B cell (primary cell): Measurements from ENCODE around the gene PRRG4. TPM values are rescaled to one million over a fixed set of nuclear protein-coding genes. Genes with fewer than 3 reads are reported as not detected.

Experiments used
- ATAC-seq: fragments of 200-7000 bp; cut with Tn5 transposase; one replicate; pipeline ENCODE4 v1.10.0; 2021; ENCODE audit warnings: low read depth, mild to moderate bottlenecking, moderate number of reproducible peaks, moderate library complexity
- CTCF ChIA-PET: fragments of 350-600 bp; sonication (Branson Sonifier 250); formaldehyde crosslinking; loops from one replicate; lab custom pipeline; 2021; ENCODE audit warnings: antibody characterized with exemption, inconsistent platforms; lab: Charles Lee
- POLR2A ChIA-PET: fragments of 350-600 bp; sonication (Branson Sonifier 250); formaldehyde crosslinking; loops from one replicate; lab custom pipeline; 2021; ENCODE audit warnings: antibody characterized with exemption; lab: Charles Lee
- DNase-seq: peaks from one replicate; pipeline ENCODE4 v3.0.0; 2013
- H2AFZ ChIP-seq: 2 replicates; pipeline ENCODE4 v1.6.1; 2012; ENCODE audit warnings: mild to moderate bottlenecking, low read depth, low read length; ENCODE audit not compliant: insufficient read depth, poor library complexity, severe bottlenecking
- H3K27ac ChIP-seq, 2 donors: 1 replicate in 1 of 2; 2 replicates in 1 of 2; pipeline ENCODE4 v1.5.1; 2012 to 2013; ENCODE audit warnings: low read length in 2 of 2, mild to moderate bottlenecking in 2 of 2, moderate library complexity in 1 of 2
- H3K27me3 ChIP-seq, 4 experiments: fragments of 200-600 bp in 1 of 4; sonication (generic) in 1 of 4; replicated peaks in 1 of 4; 1 replicate in 2 of 4; 2 replicates in 2 of 4; pipeline versions ENCODE4 v1.6.1 to v1.7.0; 2013 to 2016; ENCODE audit warnings: low read length in 3 of 4, mild to moderate bottlenecking in 2 of 4, mixed read lengths in 1 of 4, moderate library complexity in 1 of 4; ENCODE audit not compliant: insufficient read depth in 4 of 4, control insufficient read depth in 3 of 4; ENCODE audit errors: control extremely low read depth in 1 of 4
- H3K36me3 ChIP-seq, 2 experiments: replicated peaks in 1 of 2; 1 replicate in 1 of 2; 2 replicates in 1 of 2; pipeline versions ENCODE4 v1.6.1 to v1.7.1; 2013; ENCODE audit warnings: low read length in 1 of 2; ENCODE audit not compliant: insufficient read depth in 2 of 2, control insufficient read depth in 1 of 2; ENCODE audit errors: control extremely low read depth in 1 of 2, extremely low read depth in 1 of 2
- H3K4me1 ChIP-seq, 2 donors: fragments of 200-600 bp in 1 of 2; sonication (generic) in 1 of 2; 1 replicate in 1 of 2; 2 replicates in 1 of 2; pipeline versions ENCODE4 v1.5.1 to v1.6.1; 2013 to 2017; ENCODE audit warnings: low read length in 2 of 2; ENCODE audit not compliant: control insufficient read depth in 2 of 2, insufficient read depth in 2 of 2
- H3K4me2 ChIP-seq: replicated peaks from 2 replicates; pipeline ENCODE3; 2012; ENCODE audit warnings: mild to moderate bottlenecking, low read depth, low read length; ENCODE audit not compliant: poor library complexity, severe bottlenecking
- H3K4me3 ChIP-seq, 5 experiments: fragments of 200-600 bp in 1 of 5; sonication (generic) in 1 of 5; 1 replicate in 3 of 5; 2 replicates in 2 of 5; pipeline versions ENCODE4 v1.5.1 to v1.7.0; 2011 to 2016; ENCODE audit warnings: low read length in 4 of 5, mild to moderate bottlenecking in 4 of 5, low read depth in 2 of 5, control low read depth in 1 of 5, moderate library complexity in 1 of 5; ENCODE audit not compliant: insufficient read depth in 1 of 5; ENCODE audit errors: control extremely low read depth in 1 of 5, extremely low read depth in 1 of 5
- H3K79me2 ChIP-seq: fragments of 200-600 bp; sonication (generic); one replicate; pipeline ENCODE4 v1.6.0; 2016; ENCODE audit warnings: low read length; ENCODE audit not compliant: control insufficient read depth, insufficient read depth
- H3K9ac ChIP-seq: fragments of 200-600 bp; sonication (generic); 2 replicates; pipeline ENCODE4 v1.6.1; 2017; ENCODE audit warnings: mild to moderate bottlenecking, low read length, moderate library complexity
- H3K9me3 ChIP-seq, 3 donors: one replicate each; pipeline versions ENCODE4 v1.6.1 to v1.7.1; 2013; ENCODE audit warnings: low read length in 2 of 3; ENCODE audit not compliant: control insufficient read depth in 2 of 3, insufficient read depth in 1 of 3; ENCODE audit errors: control extremely low read depth in 1 of 3
- H4K20me1 ChIP-seq: 2 replicates; pipeline ENCODE4 v1.6.0; 2012; ENCODE audit warnings: mild to moderate bottlenecking, low read length; ENCODE audit not compliant: insufficient read depth, control insufficient read depth, poor library complexity, severe bottlenecking
- H3K27ac Mint-ChIP-seq: one replicate; pipeline ENCODE4 v1.8.0; 2021; ENCODE audit warnings: mixed read lengths
- H3K27me3 Mint-ChIP-seq: one replicate; pipeline ENCODE4 v1.8.0; 2021; ENCODE audit warnings: mixed read lengths
- H3K4me1 Mint-ChIP-seq: one replicate; pipeline ENCODE4 v1.8.0; 2021; ENCODE audit warnings: mixed read lengths
- H3K4me3 Mint-ChIP-seq: one replicate; pipeline ENCODE4 v1.8.0; 2021; ENCODE audit warnings: mixed read lengths
- H3K9me3 Mint-ChIP-seq: one replicate; pipeline ENCODE4 v1.8.0; 2022; ENCODE audit warnings: mixed read lengths; ENCODE audit not compliant: insufficient read depth
- EZH2 ChIP-seq: IDR thresholded peaks from 2 replicates; pipeline ENCODE4 v1.6.1; 2012; ENCODE audit warnings: borderline replicate concordance, low read depth, mild to moderate bottlenecking, moderate library complexity, low read length; ENCODE audit not compliant: insufficient read depth, poor library complexity, severe bottlenecking
- WGBS: methylation state at CpG from one replicate; pipeline ENCODE4 v1.1.5; 2013; ENCODE audit warnings: missing lambda C conversion rate; ENCODE audit not compliant: insufficient coverage; 5-methylcytosine and 5-hydroxymethylcytosine counted together
- intact Hi-C: fragments of 100-400 bp; cut with micrococcal nuclease; formaldehyde crosslinking; loops from one replicate; pipeline ENCODE4 v1.10.0; 2022
- polyA plus RNA-seq: library from polyadenylated mRNA; depleted of rRNA; stranded (reverse); fragments of >200 nt; gene quantifications from 2 replicates; pipeline ENCODE4 v1.2.3, GENCODE V29; 2012
- total RNA-seq, 2 donors: library from RNA; stranded (reverse); fragments of 120-200 nt in 1 of 2; gene quantifications; 1 replicate in 1 of 2; 2 replicates in 1 of 2; pipeline versions ENCODE4 v1.2.3 to v1.2.4, GENCODE V29; 2013 to 2022
- TF ChIP-seq, protein P1 (sequence below): fragments of 200-600 bp; IDR thresholded peaks from one replicate; pipeline ENCODE4 v1.8.0; 2022; ENCODE audit warnings: antibody characterized with exemption, mild to moderate bottlenecking

The PRRG4 gene
- total and polyA plus RNA-seq, 2 donors (not counting 1 experiment from before 2014, with no cell fraction given), result 0.07 TPM; not detected in 1

DNA sequence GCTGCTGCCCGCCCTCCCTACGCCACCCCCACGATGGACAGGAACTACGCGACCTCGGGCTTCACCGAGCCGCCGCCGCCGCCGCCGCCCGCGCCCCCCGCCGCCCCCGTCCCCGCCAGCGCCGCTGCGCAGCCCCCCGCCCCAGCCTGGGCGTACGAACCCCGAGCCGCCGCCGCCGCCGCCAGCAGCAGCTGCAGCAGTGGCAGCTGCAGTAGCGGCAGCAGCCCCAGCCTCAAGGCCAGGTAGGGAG lies 63.3 kb downstream of the PRRG4 start:
- Histone ChIP-seq H3K9me3 (peaks cover 0 to 5% (median 0%) of the 10 kb centered on the region in 3 donors), H3K36me3 (no peaks in the 10 kb centered on the region), H3K4me1 (peaks cover 12 to 16% of the 10 kb centered on the region in 2 donors), H3K79me2 (peaks cover 46% of the 10 kb centered on the region), H3K4me3 (peak overlapping the region in 4 of 5 experiments; percentile 69 to 88 (median 84)), H4K20me1 (no peaks in the 10 kb centered on the region), H3K9ac (peak overlapping the region; percentile 90), H3K27me3 (no peaks in the 10 kb centered on the region), H3K4me2 (peak overlapping the region; percentile 85), H3K27ac (peak overlapping the region; percentile 61 to 70), H2AFZ (peak overlapping the region; percentile 85)
- ChIA-PET POLR2A (interaction anchor here (1.1 to 1.9 kb wide), 3 partner anchors 146 to 269 kb away, joined by 3 to 12 read pairs (median 9); partner anchors contain the start of gene TCP11L1), CTCF (interaction anchor here (2.7 to 2.9 kb wide), 2 partner anchors 33 to 172 kb away, joined by 9 to 11 read pairs; no protein-coding TSS in a partner anchor)
- peak overlapping the region; percentile 93 for H3K27ac Mint-ChIP-seq
- H3K9me3 Mint-ChIP-seq, result no peaks in the 10 kb centered on the region
- peaks cover 35% of the 10 kb centered on the region for H3K4me1 Mint-ChIP-seq
- H3K4me3 Mint-ChIP-seq, result peak overlapping the region; percentile 88
- intact Hi-C loops, result loop anchor here (2.0 to 10.0 kb wide), 4 partner anchors 364 to 1386 kb away; partner anchors contain the start of genes CAPRIN1, ELP4, FBXO3 and HIPK3
- no peak for DNase-seq
- TF ChIP-seq, protein P1, sequence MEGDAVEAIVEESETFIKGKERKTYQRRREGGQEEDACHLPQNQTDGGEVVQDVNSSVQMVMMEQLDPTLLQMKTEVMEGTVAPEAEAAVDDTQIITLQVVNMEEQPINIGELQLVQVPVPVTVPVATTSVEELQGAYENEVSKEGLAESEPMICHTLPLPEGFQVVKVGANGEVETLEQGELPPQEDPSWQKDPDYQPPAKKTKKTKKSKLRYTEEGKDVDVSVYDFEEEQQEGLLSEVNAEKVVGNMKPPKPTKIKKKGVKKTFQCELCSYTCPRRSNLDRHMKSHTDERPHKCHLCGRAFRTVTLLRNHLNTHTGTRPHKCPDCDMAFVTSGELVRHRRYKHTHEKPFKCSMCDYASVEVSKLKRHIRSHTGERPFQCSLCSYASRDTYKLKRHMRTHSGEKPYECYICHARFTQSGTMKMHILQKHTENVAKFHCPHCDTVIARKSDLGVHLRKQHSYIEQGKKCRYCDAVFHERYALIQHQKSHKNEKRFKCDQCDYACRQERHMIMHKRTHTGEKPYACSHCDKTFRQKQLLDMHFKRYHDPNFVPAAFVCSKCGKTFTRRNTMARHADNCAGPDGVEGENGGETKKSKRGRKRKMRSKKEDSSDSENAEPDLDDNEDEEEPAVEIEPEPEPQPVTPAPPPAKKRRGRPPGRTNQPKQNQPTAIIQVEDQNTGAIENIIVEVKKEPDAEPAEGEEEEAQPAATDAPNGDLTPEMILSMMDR, result no peak
- no peak for TF ChIP-seq EZH2
- WGBS, result 0% methylated on average over 27 of the region's 32 CpGs
- H3K27me3 Mint-ChIP-seq, result no peaks in the 10 kb centered on the region
- no peak for ATAC-seq

DNA sequence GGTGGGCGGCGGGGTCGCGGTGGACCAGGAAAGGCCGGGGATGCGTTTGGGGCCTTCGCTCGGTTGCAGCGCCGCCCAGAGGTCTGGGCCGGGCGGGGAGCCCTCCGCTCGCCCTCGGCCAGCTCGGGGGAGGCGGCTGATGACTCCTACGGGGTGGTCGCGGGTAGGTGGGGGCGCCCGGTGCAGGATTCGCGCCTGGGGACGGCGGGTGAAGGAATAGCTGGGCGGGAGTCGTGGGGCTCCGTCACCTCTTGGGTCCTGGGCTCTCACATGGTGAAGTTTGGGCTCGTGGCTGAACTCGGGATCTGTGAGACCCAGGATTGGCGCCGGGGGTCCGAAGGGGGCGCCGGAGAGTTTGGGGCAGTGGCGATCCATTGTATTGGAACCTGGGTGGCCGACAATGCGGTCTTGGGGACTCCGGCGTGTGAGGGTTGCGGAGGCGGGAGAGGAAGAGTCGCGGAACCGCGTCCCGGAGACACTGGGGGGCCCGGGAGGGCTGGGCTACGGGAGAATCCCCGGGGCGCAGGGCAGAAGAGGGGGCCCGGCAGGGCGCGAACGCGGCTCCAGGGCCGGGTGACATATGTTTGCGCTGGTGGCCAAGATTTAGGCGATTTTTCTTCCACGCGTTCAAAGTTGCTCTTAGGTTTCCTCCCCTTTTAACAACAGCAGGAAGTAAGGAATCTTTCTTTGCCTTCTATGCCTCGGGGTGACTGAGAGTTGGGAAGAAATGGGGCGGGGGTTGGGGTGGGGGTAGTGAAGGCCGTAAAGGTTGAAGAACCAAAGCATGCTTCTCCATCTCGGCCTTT lies 63.8 kb downstream of the PRRG4 start:
- Mint-ChIP-seq H3K27ac (peak overlapping the region; percentile 93), H3K9me3 (no peaks in the 10 kb centered on the region), H3K4me3 (peak overlapping the region; percentile 88), H3K27me3 (no peaks in the 10 kb centered on the region), H3K4me1 (peaks cover 36% of the 10 kb centered on the region)
- Histone ChIP-seq H3K79me2 (peaks cover 51% of the 10 kb centered on the region), H3K36me3 (no peaks in the 10 kb centered on the region), H3K4me2 (peak overlapping the region; percentile 85), H3K27ac (peak overlapping the region; percentile 61 to 70), H3K4me3 (peak overlapping the region; percentile 22 to 88 (median 83)), H4K20me1 (no peaks in the 10 kb centered on the region), H3K9me3 (no peaks in the 10 kb centered on the region), H3K4me1 (peaks cover 12 to 16% of the 10 kb centered on the region in 2 donors), H2AFZ (peak overlapping the region; percentile 85), H3K9ac (peak overlapping the region; percentile 87), H3K27me3 (no peaks in the 10 kb centered on the region)
- ChIA-PET CTCF (interaction anchor here (0.5 to 2.9 kb wide), 6 partner anchors 9 to 1492 kb away, joined by 3 to 11 read pairs (median 4); no protein-coding TSS in a partner anchor), POLR2A (interaction anchor here (0.6 to 1.9 kb wide), 3 partner anchors 78 to 268 kb away, joined by 3 to 12 read pairs (median 3); partner anchors contain the start of gene TCP11L1)
- WGBS, result under 1% methylated on average over 61 of the region's 66 CpGs
- ATAC-seq (peak; percentile 44), DNase-seq (peak; percentile 79)
- TF ChIP-seq EZH2, result no peak
- TF ChIP-seq, protein P1, result peak; percentile 63
- intact Hi-C loops, result loop anchor here (2.0 to 10.0 kb wide), 5 partner anchors 267 to 1386 kb away; partner anchors contain the start of genes CAPRIN1, CSTF3, ELP4 and FBXO3
